GM19193 (cell line): Measurements from ENCODE around the gene MBD4.

Experiments
- POLR2A ChIP-seq: IDR thresholded peaks from 4 replicates; pipeline ENCODE4 v1.6.1; 2011; ENCODE audit not compliant: insufficient read depth, insufficient read length; ENCODE audit errors: extremely low read depth

Gene MBD4

DNA sequence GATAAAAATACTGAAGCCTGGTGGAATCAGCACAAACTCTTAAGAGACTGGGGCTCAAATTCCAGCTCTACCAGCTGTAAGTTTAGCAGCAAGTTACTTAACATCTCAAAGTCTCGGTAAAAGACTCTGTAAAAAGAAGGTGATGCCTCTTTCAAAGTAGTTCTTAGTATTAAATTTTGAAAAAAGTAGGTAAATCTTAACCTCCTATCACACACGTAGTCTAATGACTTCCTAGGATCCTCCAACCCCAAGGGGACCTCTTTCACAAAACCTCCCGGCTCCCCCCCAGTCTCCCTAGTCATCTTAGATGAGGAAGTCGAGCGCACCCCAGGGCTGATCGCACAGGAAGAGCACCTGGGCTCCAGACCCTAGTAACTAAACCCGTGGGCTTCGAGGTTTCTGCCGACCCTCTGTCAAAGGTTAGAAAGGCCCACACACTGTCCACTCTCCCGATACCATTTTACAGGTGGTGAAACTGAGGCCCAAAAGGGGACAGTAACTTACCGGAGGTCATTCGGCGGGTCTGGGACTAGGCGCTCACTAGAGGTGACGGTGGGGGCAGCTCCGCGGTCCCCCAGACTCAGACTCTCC is 427 bp downstream of the MBD4 start:
- TF ChIP-seq POLR2A, result no peak

- no peak for TF ChIP-seq POLR2A
These were observed 4.4 kb downstream of the MBD4 start for GRCh38 chr3:129435367-129435766.

DNA sequence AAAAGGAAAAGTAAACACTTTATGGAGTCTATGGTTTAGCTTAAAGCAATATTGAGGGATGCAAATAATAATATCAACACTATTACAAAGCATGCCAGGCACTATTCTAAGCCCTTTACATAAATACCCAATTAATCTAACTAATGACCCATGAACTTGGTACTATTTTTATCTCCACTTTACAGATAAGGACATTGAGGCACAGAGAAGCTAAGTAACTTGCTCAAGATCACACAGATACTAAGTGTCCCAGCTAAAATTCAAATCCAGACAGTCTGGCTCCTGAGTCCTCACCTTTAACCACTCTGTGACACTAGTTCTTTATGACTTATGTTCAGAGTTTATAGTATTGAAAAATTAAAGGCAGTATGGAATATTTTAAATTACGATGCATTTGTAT is 5.6 kb downstream of the MBD4 start:
- TF ChIP-seq POLR2A, result no peak

GRCh38 chr3:129433565-129433964 is 6.2 kb downstream of the MBD4 start:
- TF ChIP-seq POLR2A, result no peak

GRCh38 chr3:129432671-129433070 is 7.1 kb downstream of the MBD4 start:
- no peak for TF ChIP-seq POLR2A

- TF ChIP-seq POLR2A, result no peak
These were observed 7.7 kb downstream of the MBD4 start for GRCh38 chr3:129432036-129432435.

DNA sequence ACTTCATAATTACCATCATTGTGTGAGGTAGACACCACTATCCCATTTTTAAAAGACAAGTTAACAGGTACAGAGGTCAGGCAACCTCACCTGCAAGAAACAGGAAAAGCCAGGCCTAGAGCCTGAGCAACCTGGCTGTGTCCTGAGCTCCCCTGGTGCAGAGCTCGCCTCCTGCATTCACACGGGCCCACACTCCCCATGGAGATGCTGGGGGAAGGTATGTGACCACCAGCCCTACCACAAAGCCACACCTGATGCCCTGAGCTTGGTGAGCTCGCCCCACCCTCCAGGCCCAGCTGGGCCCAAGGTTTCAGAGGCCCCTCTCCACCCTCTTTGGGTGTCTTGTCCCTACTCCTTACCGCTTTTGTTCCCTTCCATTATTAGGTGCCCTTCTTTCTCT is 10.1 kb downstream of the MBD4 start:
- TF ChIP-seq POLR2A, result no peak

DNA sequence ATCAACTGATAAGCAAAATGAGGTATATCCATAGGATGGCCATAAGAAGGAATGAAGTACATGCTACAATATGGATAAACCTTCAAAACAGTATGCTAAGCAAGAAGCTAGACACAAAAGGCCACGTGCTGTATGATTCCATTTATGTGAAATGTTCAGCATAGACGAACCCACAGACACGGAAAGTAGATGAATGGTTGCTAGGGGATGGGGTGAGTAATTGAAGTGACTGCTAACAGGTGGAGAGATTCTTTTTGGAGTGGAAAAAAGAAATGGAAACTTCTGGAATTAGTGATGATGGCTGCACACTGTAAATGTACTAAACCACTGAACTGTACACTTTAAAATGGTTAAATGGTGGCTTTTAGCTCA is 10.7 kb downstream of the MBD4 start:
- no peak for TF ChIP-seq POLR2A

- no peak for TF ChIP-seq POLR2A
These were observed 11.2 kb downstream of the MBD4 start, which contains the start of gene EFCAB12 for GRCh38 chr3:129428376-129429079. EFCAB12 (minus strand) TSS chr3:129428636; CDS start chr3:129428488, 148 bp downstream.

DNA sequence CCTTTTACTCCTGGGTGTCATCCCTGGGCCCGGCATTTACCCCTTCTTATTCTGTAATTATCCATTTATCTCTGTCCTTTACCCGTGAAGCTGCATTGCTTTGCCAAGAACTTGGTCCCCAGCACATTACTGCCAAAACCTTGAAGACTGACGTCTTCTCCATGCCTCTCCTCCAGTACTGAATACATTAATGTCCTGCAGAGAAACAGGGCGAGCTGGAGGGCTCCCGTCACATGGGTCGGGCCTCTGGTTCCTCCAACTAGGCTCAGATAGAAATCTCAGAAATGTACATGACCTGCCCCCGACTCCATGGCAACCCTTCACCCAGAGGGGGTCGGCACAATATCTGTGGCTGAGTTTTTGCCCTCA is 11.8 kb downstream of the MBD4 start:
- no peak for TF ChIP-seq POLR2A

DNA sequence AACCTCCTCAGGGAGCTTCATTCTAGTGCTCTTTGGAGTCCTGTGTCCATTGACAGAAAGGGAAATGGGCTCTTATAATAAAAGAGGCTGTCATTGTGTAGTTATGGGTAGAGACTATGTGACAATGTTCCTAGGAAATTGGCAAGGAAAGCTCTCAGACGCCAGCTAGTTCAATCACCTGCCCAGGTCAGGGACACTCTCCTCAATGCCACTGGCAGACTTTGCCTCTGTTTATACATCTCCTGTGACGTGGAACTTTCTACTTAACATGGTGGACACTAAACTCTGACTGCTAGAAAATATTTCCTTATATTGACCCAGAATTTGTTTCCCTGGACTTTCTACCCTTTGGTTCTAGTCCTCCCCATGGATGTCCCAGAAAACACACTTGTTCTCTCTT is 14.1 kb downstream of the MBD4 start:
- no peak for TF ChIP-seq POLR2A

GRCh38 chr3:129425213-129425612 is 14.5 kb downstream of the MBD4 start:
- TF ChIP-seq POLR2A, result no peak

- no peak for TF ChIP-seq POLR2A
These were observed 15.4 kb downstream of the MBD4 start for GRCh38 chr3:129424185-129424841.

GRCh38 chr3:129422897-129423296 is 16.9 kb downstream of the MBD4 start:
- TF ChIP-seq POLR2A, result no peak

DNA sequence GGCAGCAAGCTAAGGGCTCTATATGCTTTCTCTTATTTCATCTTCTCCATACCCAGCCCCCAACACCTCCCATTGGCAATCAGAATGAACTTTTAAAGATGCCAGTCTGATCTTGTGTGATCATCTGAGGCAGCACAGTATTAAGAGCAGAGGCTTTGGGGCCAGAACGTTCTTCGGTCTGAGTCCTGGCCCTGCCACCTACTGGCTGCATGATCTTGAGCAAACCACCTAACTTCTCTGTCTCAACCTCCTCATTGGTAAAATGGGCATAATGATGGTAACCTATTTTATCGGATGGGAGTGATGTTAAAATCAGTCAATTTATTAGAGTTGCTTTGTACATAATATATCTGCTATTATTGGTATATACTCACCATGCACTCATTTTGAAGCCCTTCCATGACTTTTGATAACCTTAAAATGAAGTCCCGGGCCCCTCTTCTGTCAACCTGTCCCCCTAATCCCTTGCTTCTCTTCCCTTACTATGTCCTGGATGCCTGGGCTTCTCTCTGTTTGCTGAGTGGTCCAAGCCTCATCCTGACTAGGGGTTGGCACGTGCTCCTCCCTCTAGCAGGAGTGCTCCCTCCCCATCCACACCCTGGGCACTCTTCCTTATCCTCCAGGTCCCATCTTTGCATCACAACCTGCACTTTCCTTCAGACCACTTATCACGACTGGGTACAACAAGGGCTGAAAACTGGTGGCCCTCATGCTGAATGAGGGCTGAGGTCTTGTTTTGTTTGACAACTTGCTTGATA is 17.6 kb downstream of the MBD4 start:
- no peak for TF ChIP-seq POLR2A
